ENCODE results near the gene OCA2. TPM values are rescaled to one million over a fixed set of nuclear protein-coding genes. Genes with fewer than 3 reads are reported as not detected.

The OCA2 gene
- total RNA-seq, 2 donors from 2014 or later, result 0.10 to 0.82 TPM

GRCh38 chr15:28117432-28117990, 18.4 kb upstream of the OCA2 start:
- H3K4me1 ChIP-seq, result no peaks in the 10 kb centered on the region
- H3K9ac ChIP-seq (ENCODE audit: low read depth in 2 of 2, low read length in 2 of 2), result no peak overlapping the region
- H3K27me3 ChIP-seq, result no peaks in the 10 kb centered on the region
- intact Hi-C loops (cut with DNase I), result no loop called here
- TF ChIP-seq, protein P1, sequence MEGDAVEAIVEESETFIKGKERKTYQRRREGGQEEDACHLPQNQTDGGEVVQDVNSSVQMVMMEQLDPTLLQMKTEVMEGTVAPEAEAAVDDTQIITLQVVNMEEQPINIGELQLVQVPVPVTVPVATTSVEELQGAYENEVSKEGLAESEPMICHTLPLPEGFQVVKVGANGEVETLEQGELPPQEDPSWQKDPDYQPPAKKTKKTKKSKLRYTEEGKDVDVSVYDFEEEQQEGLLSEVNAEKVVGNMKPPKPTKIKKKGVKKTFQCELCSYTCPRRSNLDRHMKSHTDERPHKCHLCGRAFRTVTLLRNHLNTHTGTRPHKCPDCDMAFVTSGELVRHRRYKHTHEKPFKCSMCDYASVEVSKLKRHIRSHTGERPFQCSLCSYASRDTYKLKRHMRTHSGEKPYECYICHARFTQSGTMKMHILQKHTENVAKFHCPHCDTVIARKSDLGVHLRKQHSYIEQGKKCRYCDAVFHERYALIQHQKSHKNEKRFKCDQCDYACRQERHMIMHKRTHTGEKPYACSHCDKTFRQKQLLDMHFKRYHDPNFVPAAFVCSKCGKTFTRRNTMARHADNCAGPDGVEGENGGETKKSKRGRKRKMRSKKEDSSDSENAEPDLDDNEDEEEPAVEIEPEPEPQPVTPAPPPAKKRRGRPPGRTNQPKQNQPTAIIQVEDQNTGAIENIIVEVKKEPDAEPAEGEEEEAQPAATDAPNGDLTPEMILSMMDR (IDR thresholded peaks at IDR 0.05), result no peak
- no peak for DNase-seq
- H3K4me3 ChIP-seq, result no peak overlapping the region
- peaks cover 15% of the 10 kb centered on the region for H3K36me3 ChIP-seq
- H3K27ac ChIP-seq, result no peak overlapping the region
- H3K9me3 ChIP-seq, result no peaks in the 10 kb centered on the region

GRCh38 chr15:28116521-28117431, 17.7 kb upstream of the OCA2 start:
- H3K27me3 ChIP-seq, result no peaks in the 10 kb centered on the region
- no peak overlapping the region for H3K27ac ChIP-seq
- intact Hi-C loops (cut with DNase I), result no loop called here
- TF ChIP-seq, protein P1 (IDR thresholded peaks at IDR 0.05), result no peak
- H3K9ac ChIP-seq (ENCODE audit: low read depth in 2 of 2, low read length in 2 of 2), result no peak overlapping the region
- H3K36me3 ChIP-seq, result peaks cover 15% of the 10 kb centered on the region
- DNase-seq, result no peak
- H3K4me1 ChIP-seq, result no peaks in the 10 kb centered on the region
- H3K4me3 ChIP-seq, result no peak overlapping the region
- H3K9me3 ChIP-seq, result no peaks in the 10 kb centered on the region

GRCh38 chr15:28115871-28116270, 16.8 kb upstream of the OCA2 start:
- TF ChIP-seq, protein P1 (IDR thresholded peaks at IDR 0.05), result no peak
- Histone ChIP-seq H3K27me3 (no peaks in the 10 kb centered on the region), H3K27ac (no peak overlapping the region), H3K9ac (ENCODE audit: low read depth in 2 of 2, low read length in 2 of 2) (no peak overlapping the region), H3K9me3 (no peaks in the 10 kb centered on the region), H3K36me3 (peaks cover 15% of the 10 kb centered on the region), H3K4me3 (no peak overlapping the region), H3K4me1 (no peaks in the 10 kb centered on the region)
- no peak for DNase-seq
- intact Hi-C loops (cut with DNase I), result no loop called here

- DNase-seq, result no peak
- intact Hi-C loops (cut with DNase I), result no loop called here
- no peaks in the 10 kb centered on the region for H3K9me3 ChIP-seq
- peaks cover 15% of the 10 kb centered on the region for H3K36me3 ChIP-seq
- TF ChIP-seq, protein P1 (IDR thresholded peaks at IDR 0.05), result no peak
- H3K4me3 ChIP-seq, result no peak overlapping the region
- H3K4me1 ChIP-seq, result no peaks in the 10 kb centered on the region
- no peaks in the 10 kb centered on the region for H3K27me3 ChIP-seq
- H3K27ac ChIP-seq, result no peak overlapping the region
- H3K9ac ChIP-seq (ENCODE audit: low read depth in 2 of 2, low read length in 2 of 2), result no peak overlapping the region
These were observed 15.9 kb upstream of the OCA2 start for GRCh38 chr15:28114721-28115622.

DNA sequence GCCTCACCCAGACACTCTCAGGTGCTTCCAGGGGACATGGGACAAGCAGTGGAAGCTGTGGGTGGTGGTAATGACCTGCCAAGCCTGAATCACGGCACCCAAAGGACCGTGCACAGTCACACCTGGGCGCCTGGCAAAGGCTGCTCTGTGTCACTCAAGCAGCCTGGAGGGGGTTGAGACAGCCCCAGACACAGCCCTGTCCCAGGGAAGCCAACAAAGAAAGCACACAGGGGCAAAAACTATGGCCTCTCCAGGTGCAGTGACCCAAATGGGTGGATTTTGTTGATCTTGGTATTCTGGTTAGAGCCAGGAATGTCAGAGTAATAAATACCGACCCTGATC, 15.0 kb upstream of the OCA2 start:
- Histone ChIP-seq H3K27me3 (no peaks in the 10 kb centered on the region), H3K4me1 (no peaks in the 10 kb centered on the region), H3K9ac (ENCODE audit: low read depth in 2 of 2, low read length in 2 of 2) (no peak overlapping the region), H3K4me3 (no peak overlapping the region), H3K27ac (no peak overlapping the region), H3K9me3 (no peaks in the 10 kb centered on the region), H3K36me3 (peaks cover 15% of the 10 kb centered on the region)
- intact Hi-C loops (cut with DNase I), result no loop called here
- no peak for DNase-seq
- TF ChIP-seq, protein P1 (IDR thresholded peaks at IDR 0.05), result no peak

Data from colonic mucosa (tissue), 4 donors.